MCF 10A (cell line): ENCODE measurements around the gene GALM. TPM values are rescaled to one million over a fixed set of nuclear protein-coding genes. Genes with fewer than 3 reads are reported as not detected.

ENCODE experiments used
- BruUV-seq: library from RNA; stranded (reverse); fragments of 400-500 nt; replicated peaks from 2 replicates; lab custom pipeline; 2021; lab: Mats Ljungman, UMichigan
- CTCF ChIA-PET: fragments of 300-600 bp; sonication (Branson Sonifier 250); formaldehyde crosslinking; extraction: SDS; loops from one replicate; lab custom pipeline; 2021; ENCODE audit warnings: antibody characterized with exemption, inconsistent platforms; lab: Yijun Ruan, JAX
- POLR2A ChIA-PET: fragments of 300-600, 350-650 bp; sonication (Branson Sonifier 250); formaldehyde crosslinking; extraction: SDS; loops from one replicate; lab custom pipeline; 2020; ENCODE audit warnings: antibody characterized with exemption, inconsistent platforms; lab: Yijun Ruan, JAX
- DNase-seq: peaks from one replicate; pipeline ENCODE4 v3.0.0-alpha.2; 2018; ENCODE audit not compliant: unreplicated experiment
- H3K27ac Mint-ChIP-seq: one replicate; pipeline ENCODE4 v1.8.0; 2022; ENCODE audit warnings: mild to moderate bottlenecking, low read depth, mixed read lengths; ENCODE audit not compliant: unreplicated experiment
- H3K27me3 Mint-ChIP-seq: one replicate; pipeline ENCODE4 v1.8.0; 2022; ENCODE audit warnings: mixed read lengths; ENCODE audit not compliant: insufficient read depth, unreplicated experiment
- H3K36me3 Mint-ChIP-seq: one replicate; pipeline ENCODE4 v1.8.0; 2022; ENCODE audit warnings: mild to moderate bottlenecking, moderate library complexity, mixed read lengths; ENCODE audit not compliant: insufficient read depth, unreplicated experiment
- H3K4me1 Mint-ChIP-seq: one replicate; pipeline ENCODE4 v1.8.0; 2022; ENCODE audit warnings: mixed read lengths; ENCODE audit not compliant: insufficient read depth, unreplicated experiment
- H3K4me3 Mint-ChIP-seq: one replicate; pipeline ENCODE4 v1.8.0; 2022; ENCODE audit warnings: mild to moderate bottlenecking, moderate library complexity, mixed read lengths; ENCODE audit not compliant: unreplicated experiment
- H3K9me3 Mint-ChIP-seq: one replicate; pipeline ENCODE4 v1.8.0; 2022; ENCODE audit warnings: mixed read lengths; ENCODE audit not compliant: unreplicated experiment
- intact Hi-C: fragments of 100-400 bp; cut with micrococcal nuclease; formaldehyde crosslinking; loops from 2 replicates; pipeline ENCODE4 v1.14.1; 2022
- total RNA-seq: library from RNA; stranded (reverse); gene quantifications from 2 replicates; pipeline ENCODE4 v1.2.3, GENCODE V29; 2022
- TF ChIP-seq, protein P1 (sequence below): fragments of 200-600 bp; IDR thresholded peaks from one replicate; pipeline ENCODE4 v1.8.0; 2022; ENCODE audit warnings: antibody characterized with exemption, mild to moderate bottlenecking; ENCODE audit not compliant: unreplicated experiment

The GALM gene
- total RNA-seq, 1 experiment from 2014 or later = not detected

DNA sequence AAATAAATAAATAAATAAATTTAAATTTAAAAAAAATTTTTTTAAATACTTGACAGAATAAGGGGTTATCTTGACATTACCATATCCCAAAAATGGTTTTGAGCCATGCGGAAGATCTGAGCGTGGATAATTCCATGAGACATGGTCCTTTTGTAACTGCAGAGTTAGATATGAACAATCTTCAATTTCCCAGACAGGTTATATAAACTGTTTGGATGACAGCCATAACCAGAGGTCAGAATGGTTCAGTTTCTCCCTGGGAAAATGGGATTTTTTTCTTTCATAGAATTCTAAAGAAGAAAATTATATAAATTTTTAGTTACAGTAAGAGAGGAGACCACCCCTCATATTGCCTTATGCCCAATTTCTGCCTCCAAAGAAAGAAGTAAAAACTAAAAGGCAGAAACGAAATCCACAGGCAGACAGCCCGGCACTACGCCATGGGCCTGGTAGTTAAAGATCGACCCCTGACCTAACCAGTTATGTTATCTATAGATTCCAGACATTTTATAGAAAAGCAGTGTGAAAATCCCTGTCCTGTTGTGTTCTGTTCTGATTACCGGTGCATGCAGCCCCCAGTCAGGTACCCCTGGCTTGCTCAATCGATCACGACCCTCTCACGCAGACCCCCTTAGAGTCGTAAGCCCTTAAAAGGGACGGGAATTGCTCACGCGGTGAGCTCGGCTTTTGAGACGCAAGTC lies 3.0 kb downstream of the GALM start:
- Mint-ChIP-seq H3K27me3 (peaks cover 14% of the 10 kb centered on the region), H3K4me3 (no peak overlapping the region), H3K4me1 (peaks cover 5% of the 10 kb centered on the region), H3K27ac (no peak overlapping the region), H3K9me3 (no peaks in the 10 kb centered on the region), H3K36me3 (no peaks in the 10 kb centered on the region)
- no TSS peak for BruUV-seq
- no peak for DNase-seq
- ChIA-PET CTCF (no interaction called here), POLR2A (interaction anchor here (0.7 kb wide), 1 partner anchor 22 kb away, joined by 3 read pairs; no protein-coding TSS in a partner anchor)
- intact Hi-C loops = no loop called here
- TF ChIP-seq, protein P1, sequence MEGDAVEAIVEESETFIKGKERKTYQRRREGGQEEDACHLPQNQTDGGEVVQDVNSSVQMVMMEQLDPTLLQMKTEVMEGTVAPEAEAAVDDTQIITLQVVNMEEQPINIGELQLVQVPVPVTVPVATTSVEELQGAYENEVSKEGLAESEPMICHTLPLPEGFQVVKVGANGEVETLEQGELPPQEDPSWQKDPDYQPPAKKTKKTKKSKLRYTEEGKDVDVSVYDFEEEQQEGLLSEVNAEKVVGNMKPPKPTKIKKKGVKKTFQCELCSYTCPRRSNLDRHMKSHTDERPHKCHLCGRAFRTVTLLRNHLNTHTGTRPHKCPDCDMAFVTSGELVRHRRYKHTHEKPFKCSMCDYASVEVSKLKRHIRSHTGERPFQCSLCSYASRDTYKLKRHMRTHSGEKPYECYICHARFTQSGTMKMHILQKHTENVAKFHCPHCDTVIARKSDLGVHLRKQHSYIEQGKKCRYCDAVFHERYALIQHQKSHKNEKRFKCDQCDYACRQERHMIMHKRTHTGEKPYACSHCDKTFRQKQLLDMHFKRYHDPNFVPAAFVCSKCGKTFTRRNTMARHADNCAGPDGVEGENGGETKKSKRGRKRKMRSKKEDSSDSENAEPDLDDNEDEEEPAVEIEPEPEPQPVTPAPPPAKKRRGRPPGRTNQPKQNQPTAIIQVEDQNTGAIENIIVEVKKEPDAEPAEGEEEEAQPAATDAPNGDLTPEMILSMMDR = no peak

DNA sequence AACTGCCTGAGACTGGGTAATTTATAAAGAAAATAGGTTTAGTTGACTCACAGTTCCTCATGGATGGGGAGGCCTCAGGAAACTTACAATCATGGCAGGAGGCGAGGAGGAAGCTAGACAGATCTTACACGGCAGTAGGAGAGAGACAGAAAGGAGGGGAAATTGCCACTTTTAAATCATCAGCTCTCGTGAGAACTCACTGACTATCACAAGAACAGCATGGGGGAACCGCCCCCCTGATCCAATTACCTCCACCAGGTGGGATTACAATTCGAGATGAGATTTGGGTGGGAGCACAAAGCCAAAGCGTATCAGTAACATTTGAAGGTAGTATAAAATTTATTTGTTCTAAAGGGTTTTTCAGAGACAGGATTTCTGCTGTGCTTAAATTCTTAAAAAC lies 5.4 kb downstream of the GALM start:
- DNase-seq = no peak
- Mint-ChIP-seq H3K27ac (no peak overlapping the region), H3K4me3 (no peak overlapping the region), H3K27me3 (peaks cover 14% of the 10 kb centered on the region), H3K9me3 (no peaks in the 10 kb centered on the region), H3K4me1 (no peaks in the 10 kb centered on the region), H3K36me3 (no peaks in the 10 kb centered on the region)
- TF ChIP-seq, protein P1 = no peak
- BruUV-seq = no TSS peak
- POLR2A ChIA-PET = no interaction called here
- intact Hi-C loops = no loop called here
- CTCF ChIA-PET = no interaction called here

DNA sequence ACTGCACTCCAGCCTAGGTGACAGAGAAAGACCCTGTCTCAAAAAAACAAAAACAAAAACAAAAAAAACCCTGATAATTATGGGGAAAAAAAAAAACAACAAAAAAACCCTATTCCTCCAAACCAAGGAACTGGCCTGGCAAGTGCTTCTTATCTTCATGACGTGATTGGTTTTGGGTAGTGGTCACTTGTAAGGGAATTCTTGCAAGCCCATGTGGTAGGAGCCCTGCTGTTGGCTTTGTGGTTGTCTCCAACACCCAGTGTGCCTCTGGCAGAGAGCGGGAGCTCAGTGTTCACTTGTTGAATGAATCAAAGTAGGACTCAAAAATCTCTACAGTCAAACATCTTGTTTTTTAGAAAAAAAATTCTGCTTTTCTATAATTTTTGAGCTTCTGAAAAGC lies 6.0 kb downstream of the GALM start:
- no TSS peak for BruUV-seq
- H3K27ac Mint-ChIP-seq = no peak overlapping the region
- no peak overlapping the region for H3K4me3 Mint-ChIP-seq
- DNase-seq = no peak
- POLR2A ChIA-PET = interaction anchor here (0.7 kb wide), 2 partner anchors 56 to 398 kb away, joined by 3 read pairs; no protein-coding TSS in a partner anchor
- CTCF ChIA-PET = interaction anchor here (0.6 to 2.0 kb wide), 3 partner anchors 10 to 92 kb away, joined by 4 to 6 read pairs (median 4); no protein-coding TSS in a partner anchor
- TF ChIP-seq, protein P1 = no peak
- intact Hi-C loops = no loop called here
- peaks cover 14% of the 10 kb centered on the region for H3K27me3 Mint-ChIP-seq
- no peaks in the 10 kb centered on the region for H3K36me3 Mint-ChIP-seq
- H3K4me1 Mint-ChIP-seq = no peaks in the 10 kb centered on the region
- H3K9me3 Mint-ChIP-seq = no peaks in the 10 kb centered on the region

DNA sequence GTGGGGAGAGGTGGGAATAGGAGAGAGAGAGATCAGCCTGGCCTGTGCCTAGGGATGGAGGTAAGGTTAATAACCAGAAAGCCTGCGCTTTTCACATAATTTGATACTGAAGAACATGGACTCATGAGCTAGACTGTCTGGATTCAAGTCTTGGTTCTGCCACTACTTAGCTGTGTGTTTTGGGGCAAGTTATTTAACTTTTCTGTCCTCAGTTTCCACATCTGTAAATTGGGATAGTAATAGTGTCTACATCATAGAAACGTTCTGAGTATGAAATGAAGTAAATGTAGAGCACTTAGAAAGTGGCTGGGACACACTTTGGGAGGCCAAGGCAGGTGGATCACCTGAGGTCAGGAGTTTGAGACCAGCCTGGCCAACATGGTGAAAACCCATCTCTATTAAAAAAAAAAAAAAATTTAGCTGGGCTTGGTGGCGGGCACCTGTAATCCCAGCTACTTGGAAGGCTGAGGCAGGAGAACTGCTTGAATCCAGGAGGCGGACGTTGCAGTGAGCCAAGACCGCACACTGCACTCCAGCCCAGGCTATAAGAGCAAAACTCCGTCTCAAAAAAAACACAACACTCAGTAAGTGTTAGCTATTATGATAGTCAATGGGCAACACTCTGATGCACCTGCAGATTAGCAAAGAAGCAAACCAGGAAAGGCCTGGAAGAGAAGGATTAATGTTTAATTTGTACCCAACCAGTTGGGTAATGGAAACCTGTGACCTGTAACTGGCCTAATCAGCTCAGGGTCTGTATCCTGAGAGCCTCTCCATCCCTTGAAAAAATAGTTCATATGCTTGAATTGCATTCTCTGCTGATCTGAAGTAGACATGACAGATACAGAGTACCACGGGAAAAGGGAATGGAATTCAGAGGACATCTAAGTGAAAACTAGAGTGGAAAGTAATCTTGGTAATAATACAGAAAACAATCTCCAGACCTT lies 6.8 kb downstream of the GALM start:
- no peaks in the 10 kb centered on the region for H3K9me3 Mint-ChIP-seq
- no peak for DNase-seq
- no peaks in the 10 kb centered on the region for H3K4me1 Mint-ChIP-seq
- no TSS peak for BruUV-seq
- ChIA-PET POLR2A (interaction anchor here (0.7 kb wide), 2 partner anchors 57 to 399 kb away, joined by 3 read pairs; no protein-coding TSS in a partner anchor), CTCF (interaction anchor here (0.6 to 2.0 kb wide), 5 partner anchors 9 to 93 kb away, joined by 3 to 7 read pairs (median 4); no protein-coding TSS in a partner anchor)
- TF ChIP-seq, protein P1 = no peak
- intact Hi-C loops = no loop called here
- peaks cover 14% of the 10 kb centered on the region for H3K27me3 Mint-ChIP-seq
- H3K27ac Mint-ChIP-seq = no peak overlapping the region
- H3K4me3 Mint-ChIP-seq = no peak overlapping the region
- H3K36me3 Mint-ChIP-seq = no peaks in the 10 kb centered on the region
